ENCODE results near the gene KIF26B.

DNA sequence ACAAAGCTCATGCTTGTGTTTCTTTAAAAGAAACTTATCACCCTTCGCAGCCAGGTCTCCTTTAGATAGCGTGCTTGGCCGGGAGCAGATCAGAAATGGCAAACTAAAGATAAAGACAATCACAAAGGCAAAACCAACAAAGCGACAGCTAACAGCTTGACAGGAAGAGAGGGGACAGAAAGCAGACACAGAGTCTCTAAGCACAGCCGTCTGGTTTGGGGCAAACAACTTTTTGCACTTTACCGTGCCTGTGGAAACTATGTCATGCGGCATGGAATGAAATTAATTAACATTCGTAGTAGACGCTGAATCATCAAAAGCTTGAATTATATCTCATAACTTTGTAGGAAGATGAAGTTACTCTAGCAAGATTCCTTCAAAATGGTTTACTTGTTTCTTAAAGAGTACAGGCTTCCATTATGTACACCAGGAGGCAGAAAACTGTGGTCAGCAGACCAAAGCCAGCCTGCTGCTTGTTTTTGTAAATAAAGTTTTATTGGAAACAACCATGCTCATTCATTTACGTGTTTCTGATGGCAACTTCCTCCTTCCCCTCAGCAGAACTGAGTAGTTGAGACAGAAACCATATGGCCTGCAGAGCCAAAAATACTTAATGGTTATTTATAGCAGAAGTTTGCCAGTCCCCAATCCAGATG is 183.2 kb downstream of the KIF26B start:
- TF ChIP-seq CTCF (conservative IDR thresholded peaks at IDR 0.05; ENCODE audit: low read length) (no peak), EZH2phosphoT487 (IDR thresholded peaks at IDR 0.05; ENCODE audit: borderline replicate concordance) (no peak)

All from Loucy (cell line).